ENCODE data around the gene PSG1.

GRCh38 chr19:42846597-42846996 is 32.9 kb downstream of the PSG1 start:
- TF ChIP-seq EZH2phosphoT487 (conservative IDR thresholded peaks at IDR 0.05; ENCODE audit: low read length): no peak
- no peak for TF ChIP-seq CTCF (IDR thresholded peaks at IDR 0.05; ENCODE audit: insufficient read depth, low read length, poor library complexity, severe bottlenecking)
